ENCODE results near the gene NDOR1. TPM values are rescaled to one million over a fixed set of nuclear protein-coding genes. Genes with fewer than 3 reads are reported as not detected.

NDOR1 gene
- total RNA-seq, 1 donor from 2014 or later = 22.4 TPM

GRCh38 chr9:137229903-137230704 is 24.6 kb downstream of the NDOR1 start:
- no peak for DNase-seq (ENCODE audit: low spot score in 2 of 2, unreplicated experiment in 2 of 2)
- no peaks in the 10 kb centered on the region for H3K9me3 Mint-ChIP-seq
- H3K4me3 Mint-ChIP-seq = no peak overlapping the region
- peaks cover 3% of the 10 kb centered on the region for H3K27me3 Mint-ChIP-seq (ENCODE audit: low read depth)
- H3K4me1 Mint-ChIP-seq = peaks cover 7% of the 10 kb centered on the region
- H3K36me3 Mint-ChIP-seq = no peaks in the 10 kb centered on the region
- TF ChIP-seq CTCF (IDR thresholded peaks at IDR 0.05; ENCODE audit: unreplicated experiment) = no peak
- no peak overlapping the region for H3K27ac Mint-ChIP-seq

- no peak for TF ChIP-seq CTCF (IDR thresholded peaks at IDR 0.05; ENCODE audit: unreplicated experiment)
- peaks cover 9% of the 10 kb centered on the region for H3K4me1 Mint-ChIP-seq
- no peak within 1 kb of the TSS for H3K27ac Mint-ChIP-seq
- DNase-seq (ENCODE audit: low spot score in 2 of 2, unreplicated experiment in 2 of 2) = no peak
- H3K36me3 Mint-ChIP-seq = no peaks in the 10 kb centered on the region
- no peaks in the 10 kb centered on the region for H3K9me3 Mint-ChIP-seq
- peaks cover 3% of the 10 kb centered on the region for H3K27me3 Mint-ChIP-seq (ENCODE audit: low read depth)
- H3K4me3 Mint-ChIP-seq = no peak within 1 kb of the TSS
Measured at GRCh38 chr9:137230705-137231371, 25.3 kb downstream of the NDOR1 start, which contains the start of gene SLC34A3. Gene SLC34A3, plus strand, starts transcription at chr9:137230901. Its CDS starts 802 bp downstream, at chr9:137231703.

GRCh38 chr9:137231372-137232039 is 26.0 kb downstream of the NDOR1 start:
- Mint-ChIP-seq H3K4me1 (peaks cover 7% of the 10 kb centered on the region), H3K27me3 (ENCODE audit: low read depth) (peaks cover 3% of the 10 kb centered on the region), H3K36me3 (no peaks in the 10 kb centered on the region), H3K27ac (no peak overlapping the region), H3K4me3 (no peak overlapping the region), H3K9me3 (no peaks in the 10 kb centered on the region)
- DNase-seq (ENCODE audit: low spot score in 2 of 2, unreplicated experiment in 2 of 2) = no peak
- no peak for TF ChIP-seq CTCF (IDR thresholded peaks at IDR 0.05; ENCODE audit: unreplicated experiment)

- Mint-ChIP-seq H3K27me3 (ENCODE audit: low read depth) (peaks cover 3% of the 10 kb centered on the region), H3K27ac (no peak overlapping the region), H3K4me3 (no peak overlapping the region), H3K36me3 (no peaks in the 10 kb centered on the region), H3K4me1 (peaks cover 7% of the 10 kb centered on the region), H3K9me3 (no peaks in the 10 kb centered on the region)
- no peak for DNase-seq (ENCODE audit: low spot score in 2 of 2, unreplicated experiment in 2 of 2)
- no peak for TF ChIP-seq CTCF (IDR thresholded peaks at IDR 0.05; ENCODE audit: unreplicated experiment)
Measured at GRCh38 chr9:137232101-137232500, 26.6 kb downstream of the NDOR1 start.

- TF ChIP-seq CTCF (IDR thresholded peaks at IDR 0.05; ENCODE audit: unreplicated experiment) = no peak
- Mint-ChIP-seq H3K9me3 (no peaks in the 10 kb centered on the region), H3K27me3 (ENCODE audit: low read depth) (peaks cover 2% of the 10 kb centered on the region), H3K36me3 (no peaks in the 10 kb centered on the region), H3K4me3 (no peak overlapping the region), H3K4me1 (peaks cover 5% of the 10 kb centered on the region), H3K27ac (no peak overlapping the region)
- DNase-seq (ENCODE audit: low spot score in 2 of 2, unreplicated experiment in 2 of 2) = no peak
Measured at GRCh38 chr9:137232510-137232909, 27.0 kb downstream of the NDOR1 start.
